HG03159 (cell line): Measurements from ENCODE around the gene PEPD.

Source experiments
- ATAC-seq: cut with Tn5 transposase; IDR thresholded peaks from one replicate; pipeline ENCODE4 v1.9.1; 2021; ENCODE audit warnings: mild to moderate bottlenecking, moderate library complexity; ENCODE audit not compliant: unreplicated experiment

Gene PEPD

DNA sequence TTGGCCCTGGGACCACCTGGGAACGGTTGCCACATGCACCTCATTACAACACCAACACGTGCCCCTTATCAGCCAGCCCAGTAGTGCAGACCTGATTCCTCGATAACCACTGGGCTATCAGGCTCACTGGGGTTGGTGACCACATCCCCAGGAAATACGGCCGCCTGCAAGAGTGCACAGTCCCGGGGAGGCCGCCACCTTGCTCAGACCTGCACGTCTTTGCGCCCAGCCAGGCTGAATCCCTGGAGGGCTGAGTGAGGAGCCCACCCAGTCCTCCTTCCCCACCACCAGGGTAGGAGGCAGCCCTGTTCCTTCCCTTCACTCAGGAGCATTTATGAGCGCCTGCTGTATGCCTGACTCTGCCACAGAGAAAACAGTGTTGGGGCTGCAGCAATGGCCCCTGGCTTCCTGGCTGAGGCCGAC is 80.3 kb downstream of the PEPD start:
- no peak for ATAC-seq

DNA sequence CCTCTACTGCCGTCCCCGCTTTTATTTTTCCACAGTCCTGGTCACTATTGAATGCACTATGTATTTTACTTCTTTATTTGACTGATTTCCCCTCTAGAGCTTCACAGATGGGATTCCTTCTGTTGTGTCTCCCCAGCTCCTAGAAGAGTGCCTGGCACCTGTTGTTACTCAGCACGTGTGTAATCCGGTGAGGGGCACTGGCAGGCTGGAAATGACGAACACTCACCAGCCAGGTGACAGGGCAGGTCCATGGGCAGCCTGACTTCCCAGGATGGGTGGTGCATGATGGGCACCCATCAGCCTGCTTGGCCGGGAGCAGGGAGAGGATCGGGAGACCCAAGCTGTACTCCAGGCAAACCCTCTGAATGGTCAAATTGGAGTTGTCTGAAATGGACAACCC is 80.9 kb downstream of the PEPD start:
- ATAC-seq = no peak

DNA sequence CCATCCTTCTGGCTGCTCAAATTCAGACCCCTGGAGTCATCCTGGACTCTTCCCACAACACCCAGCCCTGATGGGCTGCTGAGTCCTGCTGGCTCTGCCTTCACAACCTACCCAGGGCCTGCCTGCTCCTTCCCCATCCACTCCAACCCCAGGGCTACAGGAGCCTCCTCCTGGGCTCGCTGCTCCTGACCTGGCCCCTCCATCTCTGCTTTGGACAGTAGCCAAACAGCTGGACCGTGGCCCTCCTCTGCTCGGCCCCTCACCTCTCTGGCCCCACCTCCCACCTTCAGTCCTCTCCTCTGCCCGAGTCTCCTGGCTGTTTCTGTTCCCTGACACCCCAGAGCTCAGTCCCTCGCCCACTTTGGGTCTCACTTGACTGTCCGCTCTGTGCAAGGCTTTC is 81.3 kb downstream of the PEPD start:
- no peak for ATAC-seq

DNA sequence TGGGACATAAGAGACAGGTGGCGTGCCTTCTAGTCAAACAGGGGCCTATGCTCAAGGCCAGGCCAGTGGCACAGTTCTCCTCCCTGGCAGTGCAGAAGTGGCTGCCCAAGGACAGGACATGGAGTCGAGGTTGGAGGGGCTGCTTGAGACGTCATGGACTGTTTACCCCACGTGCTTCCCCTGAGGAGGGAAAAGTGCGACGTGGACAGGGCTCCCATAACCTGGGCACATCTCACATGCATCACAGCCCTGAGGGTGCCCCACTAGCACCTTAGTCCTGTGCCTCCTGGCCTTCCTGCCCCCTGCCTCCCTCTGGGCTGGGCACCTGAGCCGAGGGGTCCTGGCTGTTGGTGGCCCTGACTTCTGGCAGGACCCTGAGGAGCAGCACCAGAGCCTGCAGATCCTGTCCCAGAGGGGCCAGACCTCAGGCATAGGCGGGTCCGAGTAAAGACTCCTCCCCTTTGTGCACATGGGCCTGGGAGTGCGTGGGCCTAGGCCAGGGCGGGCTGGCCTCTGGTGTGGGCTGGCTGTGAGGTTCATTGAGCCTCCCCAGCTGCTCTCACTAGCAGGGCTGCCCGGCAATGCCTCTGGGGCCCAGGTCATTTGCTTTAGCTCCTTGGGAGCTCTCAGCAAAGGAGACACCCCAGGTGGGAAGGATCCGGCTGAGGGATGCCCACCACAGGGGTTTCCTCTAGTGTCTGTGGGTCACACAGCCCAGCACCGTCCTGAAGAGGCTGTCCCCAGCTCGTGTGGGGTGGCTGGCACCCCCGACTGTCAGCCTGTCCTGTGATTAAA is 82.4 kb downstream of the PEPD start:
- no peak for ATAC-seq

DNA sequence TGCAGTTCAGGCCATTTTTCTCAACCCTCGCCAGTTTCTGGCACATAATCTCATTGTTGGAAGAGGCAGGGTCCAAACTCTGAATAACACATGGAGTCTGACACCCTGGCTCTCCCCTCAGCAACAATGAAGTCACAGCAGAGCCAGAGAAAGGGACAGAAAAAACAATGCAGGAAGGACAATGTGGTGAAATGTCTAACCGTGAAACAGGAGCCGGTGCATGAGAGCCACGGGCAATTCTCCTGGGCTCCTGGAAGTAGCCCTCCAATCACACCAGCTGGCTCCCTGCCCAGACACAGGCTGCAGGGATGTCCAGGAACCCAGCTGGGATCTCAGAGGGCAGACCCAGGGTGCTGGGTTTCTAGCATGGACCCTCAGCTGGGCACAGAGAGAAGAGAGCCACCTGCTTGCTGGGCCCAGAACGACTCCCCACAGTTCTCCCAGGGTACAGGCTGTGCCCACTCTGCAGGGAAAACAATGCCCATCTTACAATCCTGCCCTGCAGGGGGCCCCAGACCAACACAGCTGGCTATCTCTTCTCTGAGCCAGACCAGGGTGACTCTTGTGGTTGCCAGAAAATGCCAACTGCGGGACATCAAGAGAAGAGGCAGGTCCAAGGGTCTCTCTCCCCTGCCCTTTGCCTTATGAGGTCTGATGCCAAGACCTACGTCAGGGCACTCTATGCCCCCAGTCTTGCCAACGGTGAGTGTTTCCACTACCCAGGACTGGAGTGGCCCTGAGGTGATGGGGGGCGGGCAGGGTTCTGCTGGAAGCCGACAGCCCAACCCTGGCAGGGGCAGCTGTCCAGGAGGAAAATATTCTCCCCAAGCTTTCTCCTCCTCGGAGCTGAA is 83.5 kb downstream of the PEPD start:
- no peak for ATAC-seq

DNA sequence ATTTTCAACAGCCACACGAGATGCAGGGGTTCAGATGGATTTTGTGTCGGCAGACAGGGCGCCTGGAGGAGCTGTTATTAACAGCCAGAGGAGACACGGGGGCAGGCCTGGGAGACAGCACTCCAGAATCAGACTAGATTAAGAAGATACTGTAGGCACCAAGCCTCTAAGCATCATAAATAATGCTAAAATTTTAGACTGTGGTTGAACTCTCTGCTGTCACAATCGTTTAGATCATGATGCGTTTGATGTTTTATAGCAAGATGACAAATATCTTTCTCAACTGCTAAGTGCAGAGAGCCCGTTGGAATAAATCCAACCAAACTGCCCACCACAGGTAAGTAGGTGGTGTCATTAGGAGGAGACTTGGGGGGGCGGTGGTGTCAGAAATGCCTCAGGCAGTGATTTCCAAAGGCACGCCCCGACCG is 84.2 kb downstream of the PEPD start:
- no peak for ATAC-seq

DNA sequence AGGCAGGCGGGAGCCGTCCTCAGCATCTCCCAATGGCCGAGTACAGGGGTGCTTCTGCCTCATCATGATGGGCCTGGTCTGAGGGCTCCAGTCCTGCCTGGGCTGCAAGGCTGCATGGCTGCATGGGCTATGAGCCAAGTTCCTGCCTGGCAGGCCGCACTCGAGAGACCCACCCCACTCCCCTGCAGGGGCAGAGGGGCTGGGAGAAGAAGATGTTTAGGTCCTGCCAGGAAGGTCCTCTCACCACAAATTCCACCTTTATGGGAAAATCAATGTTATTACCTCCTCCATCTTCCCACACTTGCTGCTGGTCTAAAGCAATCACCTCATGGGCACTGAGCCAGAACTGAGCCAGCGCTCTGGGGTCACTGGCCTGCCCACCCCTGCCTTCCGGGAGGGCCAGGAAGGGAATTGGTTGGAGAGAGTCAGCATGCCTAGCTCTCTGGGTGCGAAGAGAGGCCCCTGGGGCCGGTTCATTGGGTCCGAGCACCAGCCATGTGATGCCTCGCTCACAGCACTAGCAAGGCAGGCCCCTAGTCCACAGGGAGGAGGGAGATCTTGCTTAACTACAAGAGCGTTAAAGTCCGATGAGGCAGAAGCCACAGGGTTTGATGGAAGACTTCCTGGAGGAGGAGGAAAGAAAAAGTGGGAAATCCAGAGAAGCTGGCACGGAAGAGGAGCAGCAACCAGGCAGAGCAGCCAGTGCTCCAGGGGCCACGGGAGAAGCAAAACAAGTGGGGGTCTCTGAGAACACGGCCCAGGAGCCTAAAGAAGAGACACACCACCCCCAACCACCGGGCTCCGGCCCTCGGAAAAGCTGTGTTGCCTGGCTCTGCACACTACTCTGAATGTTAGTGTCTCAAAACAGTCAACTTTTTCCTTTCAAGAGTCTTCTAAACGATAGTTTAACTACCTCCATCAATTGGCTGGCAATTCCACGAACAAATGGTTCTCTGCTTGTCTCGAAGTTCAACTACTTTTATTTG is 84.9 kb downstream of the PEPD start:
- no peak for ATAC-seq

DNA sequence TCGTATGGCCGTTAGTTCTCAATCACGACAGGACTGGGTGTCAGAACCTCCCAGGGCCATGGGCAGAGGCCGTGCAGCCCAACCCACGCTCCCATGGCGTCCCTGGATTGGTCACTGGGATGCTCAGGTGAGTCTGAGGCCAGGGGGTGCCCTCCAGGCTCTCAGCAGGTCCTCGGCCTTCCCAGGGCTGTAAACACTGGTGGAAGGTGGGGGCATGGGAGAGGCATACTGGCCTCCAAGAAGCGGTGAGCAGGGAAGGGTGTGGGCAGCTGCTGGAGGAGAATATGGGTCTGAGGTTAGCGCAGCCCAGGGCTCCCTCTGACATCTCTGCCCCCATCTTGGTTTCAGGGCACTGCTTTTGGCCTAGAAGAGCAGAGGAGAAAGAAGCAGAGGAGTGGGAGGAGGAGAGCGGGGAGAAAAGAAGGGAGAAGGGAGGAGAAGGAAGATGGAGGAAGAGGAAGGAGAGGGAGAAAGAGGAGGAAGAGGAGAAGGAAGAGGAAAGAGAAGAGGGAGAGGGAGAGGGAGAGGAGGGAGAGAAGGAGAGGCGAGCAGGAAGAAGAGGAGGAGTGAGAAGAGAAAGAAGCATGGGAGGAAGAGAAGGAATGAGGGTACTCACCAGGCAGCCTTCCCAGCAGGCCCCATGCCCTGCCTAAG is 85.8 kb downstream of the PEPD start:
- no peak for ATAC-seq

DNA sequence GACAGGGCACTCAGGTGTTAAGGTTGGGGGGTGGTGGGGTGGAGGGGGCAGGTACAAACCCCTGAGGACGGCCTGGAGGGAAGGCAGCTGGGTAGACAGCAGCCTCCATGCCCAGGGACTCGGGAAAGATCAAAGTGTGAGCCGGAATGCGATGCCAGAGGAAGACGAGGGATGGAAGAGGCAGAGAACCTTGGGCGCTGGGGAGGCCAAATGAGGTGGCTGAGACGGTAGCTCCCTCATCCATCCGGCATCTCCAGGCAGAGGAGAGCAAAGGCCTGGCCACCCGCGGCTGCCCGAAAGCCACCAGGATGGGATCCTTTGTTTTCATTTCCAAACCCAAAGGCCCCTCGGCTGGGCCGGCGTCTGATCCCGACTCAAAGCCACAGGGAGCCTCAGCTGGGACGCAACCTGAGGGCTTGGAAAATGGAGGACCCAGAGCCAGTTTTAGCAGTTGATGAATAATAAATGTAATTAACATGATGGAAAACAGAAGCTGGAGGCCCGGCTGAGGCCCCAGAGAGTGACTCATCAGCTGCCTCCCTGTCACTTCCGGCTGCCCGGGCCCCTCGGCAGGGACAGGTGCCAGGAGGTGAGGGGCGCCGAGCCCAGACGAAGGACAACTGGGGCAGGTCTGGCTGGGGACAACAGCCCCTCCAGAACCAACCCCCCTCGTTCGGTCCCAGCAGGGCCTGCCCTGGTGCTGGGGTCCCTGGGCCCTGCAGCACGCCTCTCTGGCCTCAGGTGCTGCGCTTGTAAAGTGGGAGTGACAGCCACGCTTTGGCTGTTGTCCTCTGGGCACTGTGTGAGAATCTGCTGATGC is 86.5 kb downstream of the PEPD start:
- no peak for ATAC-seq

DNA sequence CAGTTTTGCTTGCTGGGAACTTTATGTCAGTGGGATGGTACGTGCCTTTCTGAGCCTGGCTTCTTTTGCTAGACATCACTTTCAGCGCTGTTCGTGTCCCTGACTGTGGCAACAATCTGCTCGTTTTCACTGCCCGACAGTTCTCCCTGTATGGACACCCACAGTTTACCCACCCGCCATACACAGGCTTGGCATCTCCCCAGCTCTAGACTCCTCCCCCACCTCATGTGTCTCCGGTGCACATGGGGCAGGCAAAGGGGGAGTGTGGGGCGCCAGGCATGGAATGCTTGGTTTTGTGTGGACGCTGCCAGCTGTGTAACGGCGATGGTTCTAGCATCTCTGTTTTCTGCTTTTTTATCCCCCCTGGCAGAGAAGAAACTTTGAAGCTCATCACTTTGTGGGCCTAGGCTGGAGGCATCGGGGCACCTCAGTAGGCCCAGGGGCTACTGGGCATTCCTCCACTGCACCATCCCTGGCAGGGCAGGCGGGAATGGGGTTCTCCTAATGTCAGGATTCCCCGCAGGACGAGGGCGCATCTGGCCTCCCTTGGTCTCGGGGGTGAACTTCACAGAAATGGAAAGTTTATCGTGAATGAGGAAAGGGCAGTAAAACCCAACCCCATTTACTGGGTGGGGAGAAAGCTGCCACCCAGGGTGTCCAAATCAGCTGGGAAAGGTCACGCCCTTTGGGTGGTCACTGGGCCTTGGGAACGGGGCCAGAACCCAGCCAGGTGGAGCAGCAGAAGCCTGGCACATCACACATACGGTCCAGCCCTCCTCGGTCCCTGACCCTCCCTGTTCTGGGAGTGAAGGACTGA is 87.3 kb downstream of the PEPD start:
- no peak for ATAC-seq

DNA sequence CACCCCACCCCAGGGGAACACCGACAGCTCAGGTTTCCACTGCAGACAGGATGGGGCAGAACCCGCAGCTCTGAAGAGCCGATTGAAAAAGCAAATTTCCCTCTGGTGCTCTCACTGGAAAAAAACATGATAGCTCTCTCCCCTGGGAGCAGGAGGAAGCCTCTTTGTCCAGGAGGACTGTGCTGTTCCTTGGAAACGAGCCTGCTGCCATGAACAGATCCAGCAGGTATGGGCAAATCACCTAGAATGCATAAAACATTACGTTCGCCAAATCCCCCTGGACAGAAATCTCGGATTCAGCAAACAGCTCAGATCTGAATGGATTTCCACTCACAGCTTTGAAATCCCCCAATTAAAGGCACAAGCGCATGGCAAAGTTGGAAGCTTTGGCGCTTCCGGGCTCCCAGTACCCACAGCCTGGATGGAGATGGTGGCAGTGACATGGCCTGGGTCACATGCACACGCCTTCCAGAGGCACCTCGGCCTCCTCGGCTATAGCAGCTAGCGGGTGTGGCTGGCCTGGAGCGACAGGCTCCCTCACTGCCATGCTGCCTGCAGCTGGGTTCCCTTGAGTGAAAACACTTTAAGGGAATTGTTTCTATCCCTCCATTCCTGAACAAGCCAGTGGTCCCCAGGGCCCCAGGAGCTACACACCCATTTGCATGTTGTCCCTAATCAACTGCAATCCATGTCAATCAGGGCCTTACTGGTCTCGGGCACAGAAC is 89.0 kb downstream of the PEPD start:
- no peak for ATAC-seq

DNA sequence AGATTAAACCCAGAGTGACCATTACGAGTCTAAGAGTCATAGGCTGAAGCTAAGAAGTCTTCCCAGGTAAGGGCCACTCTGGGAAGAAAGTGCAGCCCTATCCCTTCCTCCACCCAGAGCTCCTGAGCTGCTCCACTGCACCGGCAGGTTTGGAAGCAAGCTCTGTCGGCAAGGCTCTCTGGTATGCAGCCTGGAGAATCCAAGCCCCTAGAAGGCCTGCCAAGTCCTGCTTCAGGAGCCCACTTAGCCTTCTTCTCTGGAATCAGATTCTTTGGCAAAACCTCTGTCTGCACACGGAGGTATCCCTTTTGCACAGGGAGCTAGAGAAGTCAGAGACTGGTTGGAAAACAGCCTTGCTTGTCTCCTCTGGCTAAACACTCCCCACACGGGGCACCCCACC is 89.6 kb downstream of the PEPD start:
- no peak for ATAC-seq

DNA sequence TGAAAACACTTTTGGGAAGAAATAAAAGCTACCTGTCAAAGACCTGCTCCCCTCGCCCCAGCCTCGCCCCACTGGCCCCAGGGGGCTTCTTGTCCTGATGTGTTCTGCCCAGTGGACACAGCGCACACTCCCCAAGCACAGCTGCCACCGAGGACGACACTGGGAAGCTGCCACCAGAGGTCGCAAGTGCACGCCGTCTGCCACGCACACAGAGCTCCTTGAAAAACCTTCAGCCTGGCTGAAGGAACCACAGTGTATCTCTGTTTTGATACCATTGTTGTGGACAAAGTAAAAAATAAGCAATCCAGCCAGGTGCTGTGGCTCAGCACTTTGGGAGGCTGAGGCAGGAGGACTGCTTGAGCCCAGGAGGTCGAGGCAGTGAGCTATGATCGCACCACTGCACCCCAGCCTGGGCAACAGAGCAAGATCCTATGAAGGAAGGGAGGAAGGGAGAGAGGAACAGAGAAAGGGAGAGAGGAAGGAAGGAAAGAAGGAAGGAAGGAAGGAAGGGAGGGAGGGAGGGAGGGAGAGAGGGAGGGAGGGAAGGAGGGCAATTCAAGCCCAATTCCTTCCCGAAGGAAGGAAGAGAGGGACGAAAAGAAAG is 90.8 kb downstream of the PEPD start:
- no peak for ATAC-seq

DNA sequence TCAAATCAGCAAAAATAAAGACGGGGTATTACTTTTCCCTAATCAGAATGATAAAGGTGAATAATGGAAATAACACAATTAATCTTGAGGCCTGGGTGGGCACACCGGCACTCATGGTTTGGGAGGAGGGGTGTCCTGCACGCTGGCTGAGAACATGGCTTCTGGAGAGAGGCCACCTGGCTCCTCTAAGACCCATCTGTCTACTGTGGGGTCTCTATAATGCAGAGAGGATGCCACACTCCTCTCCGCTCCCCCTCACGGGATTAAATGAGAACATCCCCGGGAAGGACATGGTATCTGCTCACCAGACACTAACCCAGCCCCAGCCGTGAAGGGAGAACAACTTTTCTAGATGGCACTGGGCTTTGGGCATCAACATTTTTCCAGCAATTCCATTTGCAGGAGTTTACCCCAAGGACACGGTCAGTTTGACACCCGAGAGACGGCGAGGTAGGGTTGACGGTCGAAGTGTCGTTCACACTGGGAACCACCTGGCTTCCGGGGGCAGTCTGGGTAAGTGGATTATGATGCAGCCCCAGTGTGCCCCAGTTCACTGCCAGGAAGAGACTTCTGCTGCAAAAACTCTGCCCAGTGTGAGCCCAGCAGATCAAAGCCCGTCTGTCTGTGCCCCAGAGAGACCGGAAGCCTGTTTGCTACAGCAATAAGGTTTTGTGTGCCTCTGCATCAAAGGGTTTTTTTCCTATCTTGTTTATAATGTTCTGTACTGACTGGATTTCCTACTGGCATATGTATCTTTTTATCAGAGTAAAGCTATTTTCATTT is 91.5 kb downstream of the PEPD start:
- no peak for ATAC-seq

DNA sequence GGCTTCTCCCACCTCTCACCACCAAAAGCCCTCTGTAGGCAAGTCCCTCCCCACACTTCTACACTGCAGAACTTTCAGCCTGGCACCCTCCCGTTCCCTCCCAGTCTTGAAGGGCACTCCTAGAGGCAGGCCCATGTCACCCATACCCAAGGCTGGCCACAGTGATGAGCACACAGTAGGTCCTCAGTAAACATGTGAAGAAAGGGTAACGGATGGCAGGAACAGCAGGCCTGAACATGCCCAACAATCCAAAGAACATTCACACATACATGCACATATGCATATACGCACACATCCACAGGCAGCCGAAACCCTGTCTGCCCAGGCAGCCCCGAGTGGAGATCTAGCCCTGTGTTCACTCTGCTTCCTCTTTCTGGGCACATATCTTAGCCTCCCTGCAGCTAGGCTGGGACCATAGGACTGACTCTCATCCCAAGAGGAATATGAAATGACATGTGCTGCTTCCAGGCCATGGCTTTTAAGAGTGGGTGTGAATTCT is 92.9 kb downstream of the PEPD start:
- ATAC-seq = no peak

DNA sequence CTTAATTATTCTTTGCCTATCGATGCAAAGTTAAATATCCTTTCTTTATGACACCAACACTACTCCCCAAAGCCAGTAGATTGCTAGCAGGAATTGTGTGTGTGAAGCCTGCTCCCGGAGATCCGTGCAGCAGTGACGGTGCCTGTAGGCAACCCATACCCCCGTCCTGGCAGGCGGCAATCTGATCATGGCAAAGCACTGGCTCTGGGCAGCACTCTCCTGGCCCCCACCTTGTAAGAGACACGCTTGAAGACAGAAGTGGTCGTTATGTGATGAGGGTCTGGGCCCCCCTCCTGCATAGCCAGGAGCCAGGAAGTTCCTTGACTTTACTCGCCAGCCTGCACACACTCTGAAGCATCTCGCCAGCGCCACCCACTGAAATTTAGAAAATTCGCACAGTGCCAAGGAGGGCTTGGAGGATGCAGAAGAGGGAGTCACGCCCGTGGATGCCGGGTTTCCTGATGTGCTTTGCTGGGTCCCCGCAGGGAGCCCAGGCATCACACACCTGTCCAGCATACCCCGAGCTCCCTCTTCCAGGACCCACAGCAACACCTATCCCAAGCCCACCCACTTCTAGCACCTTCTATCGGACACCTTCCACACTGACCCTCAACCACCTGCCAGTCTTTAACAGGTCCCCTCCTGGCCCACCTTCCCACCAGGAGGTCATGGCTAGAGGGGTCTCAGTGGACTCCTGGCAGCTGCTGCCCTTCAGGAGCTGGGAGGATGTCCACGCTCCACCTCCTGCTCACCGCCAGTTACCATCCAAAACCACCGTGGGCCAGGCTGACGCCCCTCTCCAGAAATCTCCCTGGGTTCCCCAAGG is 93.6 kb downstream of the PEPD start:
- no peak for ATAC-seq
